NCI-H345 treated with DMSO at 0.1 percent for 48 hours (cell line): Measurements from ENCODE around the gene RTL1.

Experiments used
- DNase-seq: peaks from one replicate; lab custom pipeline; 2025; ENCODE audit not compliant: unreplicated experiment; lab: John Stamatoyannopoulos, UW

The RTL1 gene

DNA sequence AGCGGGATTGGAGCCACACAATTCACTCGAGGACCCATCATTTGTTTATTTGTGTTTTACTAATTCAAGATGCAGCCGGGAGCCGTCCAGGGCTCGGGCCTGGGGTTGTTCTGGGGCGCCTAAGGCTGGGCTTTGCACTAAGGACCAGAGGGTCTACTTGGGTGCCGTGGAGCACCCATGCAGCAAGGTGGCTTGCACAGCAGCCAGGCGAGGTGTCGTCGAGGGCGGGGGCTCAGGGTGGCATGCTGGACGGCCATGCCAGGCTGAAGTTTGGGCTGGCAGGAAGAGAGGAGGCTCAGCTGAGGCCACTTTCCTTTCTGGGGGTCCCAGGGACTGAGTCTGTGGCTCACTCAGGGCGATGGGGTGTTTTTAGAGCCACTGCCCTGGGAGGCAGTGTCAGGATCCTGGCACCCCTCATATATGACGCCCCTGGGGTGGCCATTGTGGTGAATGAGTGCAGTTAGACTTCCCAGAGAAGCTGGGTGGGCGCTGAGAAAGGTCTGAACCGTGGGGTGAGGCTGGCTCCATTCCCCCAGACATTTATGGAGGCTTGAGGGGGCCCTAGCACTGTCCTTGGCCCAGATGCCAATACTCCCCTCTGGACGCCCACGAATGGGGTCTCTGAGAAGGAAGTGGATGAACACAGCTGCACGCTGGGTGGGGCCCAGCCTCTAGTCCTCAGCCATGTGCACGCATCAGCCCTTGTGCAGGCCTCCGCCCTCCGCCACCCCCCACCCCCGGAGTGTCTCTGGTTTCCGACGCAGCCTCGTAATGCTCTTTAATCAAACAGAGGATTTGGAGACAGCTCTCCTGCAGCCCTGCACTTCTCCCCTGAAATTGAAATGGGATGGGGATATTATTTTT is 66.3 kb downstream of the RTL1 start:
- DNase-seq: no peak

DNA sequence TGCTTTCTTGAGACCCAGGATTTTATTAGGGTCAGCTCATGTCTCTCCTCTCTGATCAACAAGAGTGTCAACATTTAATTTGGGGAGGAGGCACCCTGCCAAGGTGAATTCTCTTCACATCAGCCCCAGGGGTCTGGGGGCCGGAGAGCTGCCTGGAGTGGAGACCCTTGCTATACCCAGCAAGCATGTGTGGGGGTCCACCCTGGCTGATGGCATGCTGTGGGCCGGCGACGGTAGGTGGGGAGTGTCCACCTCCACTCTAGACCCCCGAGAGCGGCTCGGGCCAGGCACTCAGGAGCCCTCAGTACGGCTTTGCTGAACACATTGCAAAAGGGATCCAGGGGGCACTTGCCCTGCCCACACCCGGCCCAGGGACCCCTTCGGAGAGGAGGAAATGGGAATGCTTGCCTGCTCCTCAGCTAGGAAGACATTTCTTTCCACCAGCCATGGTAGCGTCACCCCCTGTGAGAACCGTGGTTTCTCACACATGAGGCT is 67.2 kb downstream of the RTL1 start:
- no peak for DNase-seq

DNA sequence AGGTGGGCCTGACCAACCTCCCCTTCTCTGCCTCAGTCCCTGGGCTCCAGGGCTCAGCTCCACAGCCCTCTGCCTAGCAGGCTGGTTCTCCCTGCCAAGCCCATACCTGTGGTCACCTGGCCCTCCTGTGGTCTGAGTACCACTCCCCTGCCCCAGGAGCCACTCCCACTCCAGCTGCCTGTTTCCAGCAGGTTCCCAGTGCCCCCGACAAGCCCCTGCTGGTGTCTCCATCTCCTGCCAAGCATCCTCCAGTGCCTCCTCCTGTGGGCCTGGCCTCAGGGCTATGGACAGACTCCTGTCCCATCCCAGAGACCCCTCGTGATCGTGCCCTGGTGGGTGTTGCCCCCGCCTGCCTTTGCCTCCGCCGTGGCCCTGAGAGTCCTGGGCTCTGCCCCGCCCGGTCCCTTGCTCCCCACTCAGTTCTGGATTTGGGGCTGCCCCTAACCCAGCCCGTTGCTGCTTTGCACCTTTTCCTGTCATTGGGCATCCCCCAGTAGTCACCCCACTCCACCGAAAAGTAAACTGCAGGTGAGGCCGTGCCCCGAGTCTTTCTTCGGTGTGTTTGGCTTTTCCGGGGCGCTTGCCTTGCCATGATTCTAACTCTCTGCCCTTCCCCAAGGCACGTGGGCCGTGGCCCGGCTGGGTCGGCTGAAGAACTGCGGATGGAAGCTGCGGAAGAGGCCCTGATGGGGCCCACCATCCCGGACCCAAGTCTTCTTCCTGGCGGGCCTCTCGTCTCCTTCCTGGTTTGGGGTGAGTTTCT is 67.8 kb downstream of the RTL1 start:
- DNase-seq: no peak

DNA sequence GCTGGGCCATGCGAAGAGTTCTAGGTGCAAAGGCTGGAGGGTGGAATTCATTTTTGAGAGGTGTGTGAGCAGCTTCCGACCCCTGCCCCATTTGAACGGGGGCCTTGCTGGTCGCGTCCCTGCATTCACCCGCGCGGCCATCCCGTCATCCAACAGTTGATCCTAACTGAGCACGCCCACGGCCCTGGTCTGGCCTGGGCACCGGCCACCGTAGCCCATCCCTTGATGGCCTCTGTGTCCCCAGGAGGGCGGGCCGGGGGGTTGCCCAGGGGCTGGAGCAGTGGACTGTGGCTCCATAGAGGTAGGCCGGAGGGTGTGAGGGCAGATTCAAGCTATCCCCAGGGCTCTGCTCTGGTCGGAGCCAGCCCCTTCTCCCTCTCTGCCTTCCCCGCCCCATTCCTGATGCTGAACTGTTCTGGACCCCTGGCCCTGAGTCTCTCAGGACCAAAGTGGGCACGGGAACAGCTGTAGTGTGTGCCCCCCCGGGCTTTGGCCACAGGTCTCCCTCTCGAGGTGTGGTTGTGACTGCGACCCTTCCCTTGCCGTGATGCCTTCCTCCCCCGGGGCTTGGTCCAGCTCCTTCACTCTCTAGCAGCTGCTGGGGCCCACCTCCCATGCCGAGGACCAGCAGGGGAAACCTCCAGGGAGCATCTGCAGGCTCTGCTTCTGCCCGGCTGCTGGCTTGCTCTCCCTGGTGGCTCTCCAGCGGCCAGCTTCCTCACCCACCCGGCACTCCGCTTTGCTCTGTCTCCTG is 68.6 kb downstream of the RTL1 start:
- no peak for DNase-seq

DNA sequence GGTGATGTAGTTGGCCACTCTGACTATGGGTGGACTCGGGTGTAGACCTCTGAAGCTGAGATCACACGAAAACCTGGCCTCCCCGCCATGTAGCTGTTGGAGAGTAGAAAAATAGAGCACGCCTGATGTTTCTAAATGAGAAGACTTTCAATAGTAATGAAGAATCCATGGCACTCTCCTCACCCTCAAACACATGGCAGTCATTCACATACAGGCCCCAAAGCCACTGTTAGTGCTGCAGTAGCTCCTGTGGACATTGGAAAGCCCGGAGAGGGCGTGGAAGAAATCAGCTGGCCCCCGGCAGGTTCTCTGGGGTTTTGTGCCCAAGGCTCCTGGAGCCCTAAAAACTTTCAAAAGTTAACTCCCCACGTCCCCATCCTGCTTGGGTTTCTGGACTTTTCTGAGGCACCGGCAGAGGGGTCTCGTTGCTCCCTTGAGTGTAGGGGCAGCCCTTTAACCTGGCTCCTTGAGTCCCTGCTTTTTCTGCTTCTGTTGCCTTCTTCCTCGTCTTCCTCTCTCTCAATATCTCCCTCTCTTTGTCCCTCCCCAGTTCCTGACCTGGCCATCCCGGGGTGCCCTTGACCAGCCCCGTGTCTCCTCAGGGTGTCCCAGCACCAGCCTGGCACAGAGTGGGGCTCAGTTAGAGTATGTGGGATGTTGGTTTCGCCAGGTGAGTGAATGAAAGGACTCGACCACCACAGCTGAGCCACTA is 69.3 kb downstream of the RTL1 start:
- no peak for DNase-seq

DNA sequence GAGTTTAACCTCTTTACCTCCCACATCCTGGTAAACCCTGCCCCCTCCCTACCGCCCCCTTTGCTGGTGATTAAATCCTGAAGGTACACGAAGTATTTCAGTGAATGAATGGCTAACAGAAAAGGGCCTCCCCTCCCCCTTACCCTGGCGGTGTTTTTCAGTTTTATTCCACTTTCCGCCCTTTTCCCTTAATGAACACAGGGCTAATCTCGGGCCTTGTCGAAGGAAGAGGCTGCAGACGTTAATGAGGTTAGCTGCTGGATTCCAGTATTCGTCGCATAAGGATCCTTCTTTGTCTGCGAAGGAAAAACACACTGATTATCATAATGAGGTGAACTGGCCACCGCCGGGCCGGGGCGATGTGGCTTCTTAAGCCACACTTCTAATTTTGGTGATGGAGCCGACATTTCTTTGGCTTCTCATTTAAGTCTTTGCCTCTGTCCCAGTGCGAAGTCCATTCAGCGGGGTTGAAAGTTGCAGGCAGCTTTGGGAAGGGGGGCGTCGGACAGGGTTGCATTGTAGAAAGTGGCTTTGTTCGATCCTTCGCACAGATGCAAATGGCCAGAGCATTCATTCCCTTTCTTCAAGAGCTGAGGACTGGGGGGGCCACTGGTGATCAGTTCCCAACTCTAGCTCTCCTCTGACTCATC is 71.1 kb downstream of the RTL1 start:
- no peak for DNase-seq

DNA sequence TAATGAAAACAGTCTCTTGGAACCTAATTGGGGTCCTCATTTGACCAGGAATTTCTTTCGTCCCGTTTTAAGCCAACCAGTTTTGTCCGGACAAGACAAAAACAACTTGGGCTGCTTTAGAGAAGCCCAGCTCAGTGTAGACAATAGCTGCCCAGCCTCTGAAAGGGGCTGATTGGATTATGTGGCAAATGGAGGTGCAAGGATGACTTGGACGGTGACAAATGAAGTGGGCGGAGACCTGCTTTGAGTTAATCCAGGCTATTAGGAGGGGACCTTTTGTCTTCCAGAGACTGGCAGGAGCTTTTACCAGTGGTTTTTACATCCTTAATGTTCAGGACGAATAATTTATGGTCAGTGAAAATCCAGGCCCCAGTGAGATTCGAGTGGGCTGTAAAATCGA is 72.8 kb downstream of the RTL1 start:
- no peak for DNase-seq
